Mesenchymal stem cell (in vitro differentiated cells and primary cell): ENCODE data around the gene RNFT2.

Source experiments
- DNase-seq: peaks from one replicate; pipeline ENCODE4 v3.0.0-alpha.2; 2013
- H2AFZ ChIP-seq: one replicate; pipeline ENCODE4 v1.6.1; 2013; ENCODE audit warnings: low read depth, mild to moderate bottlenecking, control low read depth, inconsistent platforms, low read length, moderate library complexity
- H2AK5ac ChIP-seq: 2 replicates; pipeline ENCODE4 v1.6.1; 2013; ENCODE audit warnings: low read length, moderate library complexity, mild to moderate bottlenecking, inconsistent platforms; ENCODE audit not compliant: severe bottlenecking
- H2BK120ac ChIP-seq: one replicate; pipeline ENCODE4 v1.6.1; 2013; ENCODE audit warnings: low read depth, mild to moderate bottlenecking, inconsistent platforms, low read length, moderate library complexity
- H2BK12ac ChIP-seq, 2 experiments: one replicate each; pipeline ENCODE4 v1.6.1; 2013; ENCODE audit warnings: inconsistent platforms in 2 of 2, low read length in 2 of 2, mild to moderate bottlenecking in 2 of 2, moderate library complexity in 2 of 2, control low read depth in 1 of 2
- H2BK15ac ChIP-seq: one replicate; pipeline ENCODE4 v1.6.1; 2013; ENCODE audit warnings: mild to moderate bottlenecking, low read depth, inconsistent platforms; ENCODE audit not compliant: poor library complexity, severe bottlenecking
- H2BK5ac ChIP-seq: 2 replicates; pipeline ENCODE4 v1.6.1; 2013; ENCODE audit warnings: low read depth, mild to moderate bottlenecking, low read length, control low read depth, inconsistent platforms; ENCODE audit not compliant: poor library complexity, severe bottlenecking
- H3K14ac ChIP-seq, 2 experiments: one replicate each; pipeline ENCODE4 v1.6.1; 2013; ENCODE audit warnings: inconsistent platforms in 2 of 2, low read length in 2 of 2, control low read depth in 1 of 2, mild to moderate bottlenecking in 1 of 2, moderate library complexity in 1 of 2
- H3K18ac ChIP-seq, 2 experiments: one replicate each; pipeline ENCODE4 v1.6.1; 2013; ENCODE audit warnings: inconsistent platforms in 2 of 2, low read length in 2 of 2, control low read depth in 1 of 2, low read depth in 1 of 2, mild to moderate bottlenecking in 1 of 2
- H3K23ac ChIP-seq, 2 experiments: one replicate each; pipeline ENCODE4 v1.6.1; 2013; ENCODE audit warnings: inconsistent platforms in 2 of 2, low read length in 2 of 2, mild to moderate bottlenecking in 2 of 2, moderate library complexity in 2 of 2, control low read depth in 1 of 2
- H3K27ac ChIP-seq: 2 replicates; pipeline ENCODE4 v1.5.1; 2013; ENCODE audit warnings: mild to moderate bottlenecking, moderate library complexity, low read length, control low read depth, inconsistent platforms; ENCODE audit not compliant: poor library complexity, severe bottlenecking
- H3K27me3 ChIP-seq, 2 experiments: 2 replicates each; pipeline versions ENCODE4 v1.6.1 to v1.7.0; 2013; ENCODE audit warnings: low read length in 2 of 2, mild to moderate bottlenecking in 2 of 2, moderate library complexity in 2 of 2, control low read depth in 1 of 2, inconsistent platforms in 1 of 2; ENCODE audit not compliant: control insufficient read depth in 1 of 2, insufficient read depth in 1 of 2
- H3K36me3 ChIP-seq, 2 experiments: 2 replicates each; pipeline versions ENCODE4 v1.6.1 to v1.7.0; 2013; ENCODE audit warnings: low read length in 2 of 2, control low read depth in 1 of 2, inconsistent platforms in 1 of 2, low read depth in 1 of 2, mild to moderate bottlenecking in 1 of 2; ENCODE audit not compliant: insufficient read depth in 2 of 2, control insufficient read depth in 1 of 2
- H3K4ac ChIP-seq, 2 experiments: one replicate each; pipeline ENCODE4 v1.6.1; 2013; ENCODE audit warnings: inconsistent platforms in 2 of 2, low read length in 2 of 2, mild to moderate bottlenecking in 2 of 2, moderate library complexity in 2 of 2, control low read depth in 1 of 2, low read depth in 1 of 2
- H3K4me1 ChIP-seq: 2 replicates; pipeline ENCODE4 v1.6.1; 2013; ENCODE audit warnings: low read depth, low read length, control low read depth; ENCODE audit not compliant: control insufficient read depth, insufficient read depth
- H3K4me2 ChIP-seq: 2 replicates; pipeline ENCODE4 v1.6.1; 2013; ENCODE audit warnings: low read length, mild to moderate bottlenecking, inconsistent platforms; ENCODE audit not compliant: poor library complexity, severe bottlenecking
- H3K4me3 ChIP-seq, 2 experiments: 2 replicates each; pipeline versions ENCODE4 v1.5.1 to v1.7.0; 2013; ENCODE audit warnings: low read length in 2 of 2, mild to moderate bottlenecking in 2 of 2, control low read depth in 1 of 2, low read depth in 1 of 2; ENCODE audit not compliant: insufficient read depth in 1 of 2
- H3K79me1 ChIP-seq: replicated peaks from 2 replicates; pipeline ENCODE4 v1.6.1; 2013; ENCODE audit warnings: mild to moderate bottlenecking, control low read depth, low read length, inconsistent platforms; ENCODE audit not compliant: poor library complexity, severe bottlenecking
- H3K9ac ChIP-seq: 2 replicates; pipeline ENCODE4 v1.7.0; 2013; ENCODE audit warnings: mild to moderate bottlenecking, low read length, moderate library complexity
- H3K9me3 ChIP-seq: 2 replicates; pipeline ENCODE4 v1.7.0; 2013; ENCODE audit warnings: mild to moderate bottlenecking, low read length; ENCODE audit not compliant: control insufficient read depth
- H4K8ac ChIP-seq: one replicate; pipeline ENCODE4 v1.6.1; 2013; ENCODE audit warnings: inconsistent platforms, mild to moderate bottlenecking, low read length, moderate library complexity
- H4K91ac ChIP-seq: one replicate; pipeline ENCODE4 v1.6.1; 2013; ENCODE audit warnings: mild to moderate bottlenecking, low read length, inconsistent platforms
- whole genome bisulfite sequencing: methylation state at CpG from one replicate; pipeline ENCODE4 v1.1.7; 2013; ENCODE audit warnings: mixed read lengths; 5-methylcytosine and 5-hydroxymethylcytosine counted together

RNFT2 gene

DNA sequence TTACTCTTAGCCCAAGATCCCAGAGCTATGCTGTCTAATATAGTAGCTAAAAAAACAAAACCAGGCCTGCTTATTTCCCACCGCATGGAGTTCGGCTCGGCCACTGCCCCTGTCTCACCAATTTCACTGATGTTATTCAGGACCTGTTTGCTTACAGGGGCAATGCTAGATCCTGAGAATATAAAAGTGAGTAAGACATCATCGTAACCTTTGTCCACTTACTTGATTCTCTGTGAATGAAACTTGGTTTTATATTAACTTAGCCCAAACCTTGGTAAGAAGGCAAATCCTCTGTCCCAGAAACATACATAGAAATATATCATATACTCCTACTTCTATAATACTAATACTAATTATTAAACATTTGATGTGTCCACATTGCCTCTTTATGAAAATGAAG, 56.6 kb downstream of the RNFT2 start:
- Histone ChIP-seq H4K8ac (no peak overlapping the region), H3K4ac (no peak overlapping the region), H2BK5ac (no peak overlapping the region), H3K4me1 (no peaks in the 10 kb centered on the region), H2AK5ac (no peak overlapping the region), H2BK12ac (no peak overlapping the region), H2BK15ac (no peak overlapping the region), H4K91ac (no peak overlapping the region), H3K4me3 (no peak overlapping the region), H3K27ac (no peak overlapping the region), H3K18ac (no peak overlapping the region), H3K27me3 (no peaks in the 10 kb centered on the region), H3K79me1 (no peaks in the 10 kb centered on the region), H3K4me2 (no peak overlapping the region), H2BK120ac (no peak overlapping the region), H3K9me3 (no peaks in the 10 kb centered on the region), H2AFZ (no peak overlapping the region), H3K14ac (no peak overlapping the region), H3K9ac (no peak overlapping the region), H3K36me3 (no peaks in the 10 kb centered on the region), H3K23ac (no peak overlapping the region)
- WGBS = 90% methylated on average over 3 of the region's 4 CpGs
- no peak for DNase-seq

DNA sequence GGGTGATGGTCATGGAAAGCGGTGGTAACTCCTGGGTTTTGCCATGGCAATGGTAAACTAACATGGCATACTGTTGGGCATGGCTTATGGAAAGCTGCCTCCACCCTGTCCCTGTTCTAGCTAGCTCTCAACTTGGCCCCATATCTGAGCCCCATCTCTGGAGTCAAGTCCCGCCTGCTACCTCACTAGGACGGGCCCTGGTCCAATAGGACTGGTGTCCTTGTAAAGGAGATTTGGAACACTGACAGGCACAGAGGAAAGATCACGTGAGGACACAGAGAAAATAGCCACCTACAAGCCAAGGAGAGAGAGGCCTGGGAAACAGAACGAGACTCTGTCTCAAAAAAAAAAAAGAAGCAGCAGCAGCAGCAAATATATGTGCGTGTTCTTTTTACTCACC, 59.8 kb downstream of the RNFT2 start:
- Histone ChIP-seq H2AK5ac (no peak overlapping the region), H2BK120ac (no peak overlapping the region), H4K8ac (no peak overlapping the region), H3K4ac (no peak overlapping the region), H2AFZ (no peak overlapping the region), H2BK12ac (no peak overlapping the region), H3K9ac (no peak overlapping the region), H3K79me1 (no peaks in the 10 kb centered on the region), H2BK5ac (no peak overlapping the region), H3K36me3 (no peaks in the 10 kb centered on the region), H3K27me3 (no peaks in the 10 kb centered on the region), H3K23ac (no peak overlapping the region), H3K14ac (no peak overlapping the region), H3K4me1 (no peaks in the 10 kb centered on the region), H4K91ac (no peak overlapping the region), H3K4me2 (no peak overlapping the region), H2BK15ac (no peak overlapping the region), H3K18ac (no peak overlapping the region), H3K9me3 (no peaks in the 10 kb centered on the region), H3K4me3 (no peak overlapping the region), H3K27ac (no peak overlapping the region)
- WGBS = 91% methylated on average over 5 of the region's 6 CpGs
- DNase-seq = no peak

GRCh38 chr12:116798719-116799118, 60.6 kb downstream of the RNFT2 start:
- Histone ChIP-seq H3K4ac (no peak overlapping the region), H4K91ac (no peak overlapping the region), H3K9me3 (no peaks in the 10 kb centered on the region), H3K27ac (no peak overlapping the region), H2BK5ac (no peak overlapping the region), H3K79me1 (no peaks in the 10 kb centered on the region), H3K18ac (no peak overlapping the region), H2AFZ (no peak overlapping the region), H3K36me3 (no peaks in the 10 kb centered on the region), H2BK120ac (no peak overlapping the region), H3K4me2 (no peak overlapping the region), H3K23ac (no peak overlapping the region), H3K4me1 (no peaks in the 10 kb centered on the region), H3K14ac (no peak overlapping the region), H2BK15ac (no peak overlapping the region), H3K4me3 (no peak overlapping the region), H4K8ac (no peak overlapping the region), H2AK5ac (no peak overlapping the region), H3K27me3 (no peaks in the 10 kb centered on the region), H3K9ac (no peak overlapping the region), H2BK12ac (no peak overlapping the region)
- DNase-seq = no peak
- WGBS = 96% methylated on average over 4 of the region's 4 CpGs

- peaks cover 0 to 4% of the 10 kb centered on the region in 2 experiments for H3K27me3 ChIP-seq
- H3K4ac ChIP-seq = no peak overlapping the region
- no peak overlapping the region for H2AK5ac ChIP-seq
- no peak overlapping the region for H2BK5ac ChIP-seq
- no peak overlapping the region for H4K8ac ChIP-seq
- H3K18ac ChIP-seq = no peak overlapping the region
- H2BK12ac ChIP-seq = no peak overlapping the region
- no peaks in the 10 kb centered on the region for H3K9me3 ChIP-seq
- H2BK120ac ChIP-seq = no peak overlapping the region
- H3K4me1 ChIP-seq = no peaks in the 10 kb centered on the region
- H2BK15ac ChIP-seq = no peak overlapping the region
- H3K27ac ChIP-seq = no peak overlapping the region
- H3K4me2 ChIP-seq = no peak overlapping the region
- no peak overlapping the region for H3K23ac ChIP-seq
- H3K4me3 ChIP-seq = no peak overlapping the region
- 79% methylated on average over 6 of the region's 6 CpGs for WGBS
- no peak overlapping the region for H3K9ac ChIP-seq
- DNase-seq = no peak
- H2AFZ ChIP-seq = no peak overlapping the region
- no peak overlapping the region for H3K14ac ChIP-seq
- no peak overlapping the region for H4K91ac ChIP-seq
- no peaks in the 10 kb centered on the region for H3K79me1 ChIP-seq
- no peaks in the 10 kb centered on the region for H3K36me3 ChIP-seq
These were observed 61.8 kb downstream of the RNFT2 start for GRCh38 chr12:116799955-116800354.
